ENCODE results near the gene KCNF1.

DNA sequence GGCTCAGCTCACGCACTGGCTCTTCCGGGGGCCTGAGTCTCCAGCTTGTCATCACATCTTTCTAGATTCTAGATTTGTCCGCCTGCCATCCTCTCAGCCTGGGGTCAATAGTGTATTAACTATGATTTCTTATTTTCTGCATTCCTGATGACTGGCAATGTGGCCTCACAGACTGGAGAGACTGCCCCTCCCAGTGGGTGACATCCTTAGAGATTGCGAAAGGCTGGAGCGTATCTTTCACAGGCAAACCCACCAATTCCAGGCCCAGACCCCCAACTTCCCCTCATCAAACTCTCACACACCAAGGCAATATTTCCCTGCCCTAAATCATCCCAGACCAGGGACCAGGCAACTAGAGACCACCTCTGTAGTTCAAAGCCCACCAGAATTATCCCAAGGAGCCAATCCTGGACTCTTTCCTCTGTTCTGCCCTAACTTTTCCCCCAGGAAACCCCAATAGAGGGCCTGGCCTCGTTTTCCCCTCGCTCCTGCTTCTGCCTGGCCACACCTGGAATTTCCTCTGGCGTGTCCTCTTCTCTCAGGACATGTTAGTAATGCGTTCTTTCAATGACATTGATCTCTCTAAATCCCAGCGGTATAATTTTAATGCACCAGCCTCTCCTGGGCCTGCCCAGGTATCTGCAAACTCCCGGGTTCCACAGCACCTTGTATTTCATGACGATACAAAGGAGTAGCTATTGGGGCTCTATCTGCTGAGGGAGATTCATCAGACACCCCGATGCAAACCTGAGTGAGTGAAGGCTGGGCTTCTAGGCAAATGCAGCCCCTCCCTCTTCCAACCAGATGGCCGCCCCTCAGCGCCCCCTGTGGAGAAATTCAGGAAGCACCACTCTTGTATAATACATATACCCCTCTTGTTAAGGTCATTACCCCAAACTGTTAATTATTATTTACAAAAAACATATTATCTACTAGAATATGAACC, 2.4 kb upstream of the KCNF1 start:
- TF ChIP-seq TAF1 (conservative IDR thresholded peaks at IDR 0.05) = no peak
- TF ChIP-seq, protein P1, sequence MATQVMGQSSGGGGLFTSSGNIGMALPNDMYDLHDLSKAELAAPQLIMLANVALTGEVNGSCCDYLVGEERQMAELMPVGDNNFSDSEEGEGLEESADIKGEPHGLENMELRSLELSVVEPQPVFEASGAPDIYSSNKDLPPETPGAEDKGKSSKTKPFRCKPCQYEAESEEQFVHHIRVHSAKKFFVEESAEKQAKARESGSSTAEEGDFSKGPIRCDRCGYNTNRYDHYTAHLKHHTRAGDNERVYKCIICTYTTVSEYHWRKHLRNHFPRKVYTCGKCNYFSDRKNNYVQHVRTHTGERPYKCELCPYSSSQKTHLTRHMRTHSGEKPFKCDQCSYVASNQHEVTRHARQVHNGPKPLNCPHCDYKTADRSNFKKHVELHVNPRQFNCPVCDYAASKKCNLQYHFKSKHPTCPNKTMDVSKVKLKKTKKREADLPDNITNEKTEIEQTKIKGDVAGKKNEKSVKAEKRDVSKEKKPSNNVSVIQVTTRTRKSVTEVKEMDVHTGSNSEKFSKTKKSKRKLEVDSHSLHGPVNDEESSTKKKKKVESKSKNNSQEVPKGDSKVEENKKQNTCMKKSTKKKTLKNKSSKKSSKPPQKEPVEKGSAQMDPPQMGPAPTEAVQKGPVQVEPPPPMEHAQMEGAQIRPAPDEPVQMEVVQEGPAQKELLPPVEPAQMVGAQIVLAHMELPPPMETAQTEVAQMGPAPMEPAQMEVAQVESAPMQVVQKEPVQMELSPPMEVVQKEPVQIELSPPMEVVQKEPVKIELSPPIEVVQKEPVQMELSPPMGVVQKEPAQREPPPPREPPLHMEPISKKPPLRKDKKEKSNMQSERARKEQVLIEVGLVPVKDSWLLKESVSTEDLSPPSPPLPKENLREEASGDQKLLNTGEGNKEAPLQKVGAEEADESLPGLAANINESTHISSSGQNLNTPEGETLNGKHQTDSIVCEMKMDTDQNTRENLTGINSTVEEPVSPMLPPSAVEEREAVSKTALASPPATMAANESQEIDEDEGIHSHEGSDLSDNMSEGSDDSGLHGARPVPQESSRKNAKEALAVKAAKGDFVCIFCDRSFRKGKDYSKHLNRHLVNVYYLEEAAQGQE (IDR thresholded peaks at IDR 0.05) = no peak
- TF ChIP-seq, protein P2, sequence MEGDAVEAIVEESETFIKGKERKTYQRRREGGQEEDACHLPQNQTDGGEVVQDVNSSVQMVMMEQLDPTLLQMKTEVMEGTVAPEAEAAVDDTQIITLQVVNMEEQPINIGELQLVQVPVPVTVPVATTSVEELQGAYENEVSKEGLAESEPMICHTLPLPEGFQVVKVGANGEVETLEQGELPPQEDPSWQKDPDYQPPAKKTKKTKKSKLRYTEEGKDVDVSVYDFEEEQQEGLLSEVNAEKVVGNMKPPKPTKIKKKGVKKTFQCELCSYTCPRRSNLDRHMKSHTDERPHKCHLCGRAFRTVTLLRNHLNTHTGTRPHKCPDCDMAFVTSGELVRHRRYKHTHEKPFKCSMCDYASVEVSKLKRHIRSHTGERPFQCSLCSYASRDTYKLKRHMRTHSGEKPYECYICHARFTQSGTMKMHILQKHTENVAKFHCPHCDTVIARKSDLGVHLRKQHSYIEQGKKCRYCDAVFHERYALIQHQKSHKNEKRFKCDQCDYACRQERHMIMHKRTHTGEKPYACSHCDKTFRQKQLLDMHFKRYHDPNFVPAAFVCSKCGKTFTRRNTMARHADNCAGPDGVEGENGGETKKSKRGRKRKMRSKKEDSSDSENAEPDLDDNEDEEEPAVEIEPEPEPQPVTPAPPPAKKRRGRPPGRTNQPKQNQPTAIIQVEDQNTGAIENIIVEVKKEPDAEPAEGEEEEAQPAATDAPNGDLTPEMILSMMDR (IDR thresholded peaks at IDR 0.05; ENCODE audit: low read depth, low read length, missing input control) = no peak
- no peak for TF ChIP-seq FOXA1 (IDR thresholded peaks at IDR 0.05)
- no peak for TF ChIP-seq SP1 (IDR thresholded peaks at IDR 0.05)
- TF ChIP-seq, protein P3, sequence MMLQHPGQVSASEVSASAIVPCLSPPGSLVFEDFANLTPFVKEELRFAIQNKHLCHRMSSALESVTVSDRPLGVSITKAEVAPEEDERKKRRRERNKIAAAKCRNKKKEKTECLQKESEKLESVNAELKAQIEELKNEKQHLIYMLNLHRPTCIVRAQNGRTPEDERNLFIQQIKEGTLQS (IDR thresholded peaks at IDR 0.05) = no peak
- TF ChIP-seq, protein P4, sequence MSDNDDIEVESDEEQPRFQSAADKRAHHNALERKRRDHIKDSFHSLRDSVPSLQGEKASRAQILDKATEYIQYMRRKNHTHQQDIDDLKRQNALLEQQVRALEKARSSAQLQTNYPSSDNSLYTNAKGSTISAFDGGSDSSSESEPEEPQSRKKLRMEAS (IDR thresholded peaks at IDR 0.05) = no peak
- TF ChIP-seq YY1 (IDR thresholded peaks at IDR 0.05) = no peak
- no peak for TF ChIP-seq GABPA (IDR thresholded peaks at IDR 0.05 in 1 of 2, conservative IDR thresholded peaks at IDR 0.05 in 1 of 2)
- TF ChIP-seq, protein P5, sequence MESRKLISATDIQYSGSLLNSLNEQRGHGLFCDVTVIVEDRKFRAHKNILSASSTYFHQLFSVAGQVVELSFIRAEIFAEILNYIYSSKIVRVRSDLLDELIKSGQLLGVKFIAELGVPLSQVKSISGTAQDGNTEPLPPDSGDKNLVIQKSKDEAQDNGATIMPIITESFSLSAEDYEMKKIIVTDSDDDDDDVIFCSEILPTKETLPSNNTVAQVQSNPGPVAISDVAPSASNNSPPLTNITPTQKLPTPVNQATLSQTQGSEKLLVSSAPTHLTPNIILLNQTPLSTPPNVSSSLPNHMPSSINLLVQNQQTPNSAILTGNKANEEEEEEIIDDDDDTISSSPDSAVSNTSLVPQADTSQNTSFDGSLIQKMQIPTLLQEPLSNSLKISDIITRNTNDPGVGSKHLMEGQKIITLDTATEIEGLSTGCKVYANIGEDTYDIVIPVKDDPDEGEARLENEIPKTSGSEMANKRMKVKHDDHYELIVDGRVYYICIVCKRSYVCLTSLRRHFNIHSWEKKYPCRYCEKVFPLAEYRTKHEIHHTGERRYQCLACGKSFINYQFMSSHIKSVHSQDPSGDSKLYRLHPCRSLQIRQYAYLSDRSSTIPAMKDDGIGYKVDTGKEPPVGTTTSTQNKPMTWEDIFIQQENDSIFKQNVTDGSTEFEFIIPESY (IDR thresholded peaks at IDR 0.05) = no peak
- no peak for TF ChIP-seq JUND (IDR thresholded peaks at IDR 0.05)
- TF ChIP-seq RAD21 (IDR thresholded peaks at IDR 0.05) = no peak
- TF ChIP-seq EGR1 (IDR thresholded peaks at IDR 0.05; ENCODE audit: low read depth in 2 of 2) = no peak
- no peak for TF ChIP-seq NR2F2 (IDR thresholded peaks at IDR 0.05)
